ENCODE results near the gene GALNS. TPM values are rescaled to one million over a fixed set of nuclear protein-coding genes. Genes with fewer than 3 reads are reported as not detected.

Gene GALNS
- polyA plus RNA-seq, 2 of the 4 experiments (the other 2 are of a cell fraction): 7.0 to 31.2 TPM

GRCh38 chr16:88803264-88803987 lies 53.3 kb downstream of the GALNS start, which contains the start of gene CDT1 (continued):
- no peak for TF ChIP-seq HMGXB4 (CRISPR knock-in tag; IDR thresholded peaks at IDR 0.05; ENCODE audit: borderline replicate concordance)

GRCh38 chr16:88800277-88800592 lies 56.5 kb downstream of the GALNS start:
- H3K27ac ChIP-seq: no peak overlapping the region
- FAIRE-seq (no peak), DNase-seq (ENCODE audit: low read depth in 1 of 2, low spot score in 1 of 2) (no peak), ATAC-seq (no peak)
- ChIA-PET CTCF (interaction anchor here (0.7 to 6.2 kb wide), 8 partner anchors 10 to 367 kb away, joined by 3 to 41 read pairs (median 4); partner anchors contain the start of gene PIEZO1), POLR2A (interaction anchor here (1.0 to 1.7 kb wide), 2 partner anchors 10 to 16 kb away, joined by 3 to 6 read pairs; no protein-coding TSS in a partner anchor)
- H3K4me3 ChIP-seq: no peak overlapping the region
- H3K4me2 ChIP-seq: no peak overlapping the region
- H3K4me1 ChIP-seq: peaks cover 12% of the 10 kb centered on the region
- TF ChIP-seq TFCP2L1 (CRISPR knock-in tag; IDR thresholded peaks at IDR 0.05) (no peak), ZNF302 (CRISPR knock-in tag; IDR thresholded peaks at IDR 0.05) (no peak), HMGXB4 (CRISPR knock-in tag; IDR thresholded peaks at IDR 0.05; ENCODE audit: borderline replicate concordance) (no peak), CBX2 (IDR thresholded peaks at IDR 0.05; ENCODE audit: borderline replicate concordance, low read depth) (no peak), HOXB13 (CRISPR knock-in tag; IDR thresholded peaks at IDR 0.05; ENCODE audit: low read depth) (no peak), FOXS1 (CRISPR knock-in tag; IDR thresholded peaks at IDR 0.05) (no peak), KDM5A (IDR thresholded peaks at IDR 0.05) (no peak), GATA3 (IDR thresholded peaks at IDR 0.05; ENCODE audit: borderline replicate concordance) (no peak), BCL3 (IDR thresholded peaks at IDR 0.05) (no peak), ZSCAN20 (CRISPR knock-in tag; IDR thresholded peaks at IDR 0.05) (no peak), EHMT2 (IDR thresholded peaks at IDR 0.05; ENCODE audit: low read depth) (no peak), TP53 (CRISPR knock-in tag; IDR thresholded peaks at IDR 0.05) (no peak), RNF2 (IDR thresholded peaks at IDR 0.05; ENCODE audit: borderline replicate concordance, low read depth) (no peak), ATOH8 (CRISPR knock-in tag; IDR thresholded peaks at IDR 0.05; ENCODE audit: low read depth) (no peak), KDM1A (IDR thresholded peaks at IDR 0.05; ENCODE audit: low read depth) (no peak), ELK1 (IDR thresholded peaks at IDR 0.05; ENCODE audit: low read depth, low read length) (no peak), REST (IDR thresholded peaks at IDR 0.05) (no peak), CTCF (IDR thresholded peaks at IDR 0.05) (no peak), NFE2L2 (conservative IDR thresholded peaks at IDR 0.05; ENCODE audit: low read length) (no peak)
- H3K9me3 ChIP-seq: no peaks in the 10 kb centered on the region
- WGBS (ENCODE audit: missing lambda C conversion rate): 89% methylated on average over 6 of the region's 6 CpGs
